VCaP (cell line): ENCODE data around the gene KDM4C.

Experiments
- H3K27ac ChIP-seq: fragments of 450-650 bp; 2 replicates; pipeline ENCODE4 v1.5.1; 2017
- CTCF ChIP-seq: fragments of 450-650 bp; conservative IDR thresholded peaks from 2 replicates; pipeline ENCODE4 v1.5.1; 2017; ENCODE audit warnings: mild to moderate bottlenecking, moderate library complexity

Gene KDM4C

GRCh38 chr9:6884990-6885389, 127.2 kb downstream of the KDM4C start:
- H3K27ac ChIP-seq, result no peak overlapping the region
- TF ChIP-seq CTCF, result no peak

GRCh38 chr9:6887051-6887450, 129.3 kb downstream of the KDM4C start:
- H3K27ac ChIP-seq, result no peak overlapping the region
- TF ChIP-seq CTCF, result no peak

- H3K27ac ChIP-seq, result no peak overlapping the region
- TF ChIP-seq CTCF, result no peak
Observed at GRCh38 chr9:6889868-6890267, 132.1 kb downstream of the KDM4C start.

GRCh38 chr9:6893350-6894131, 135.8 kb downstream of the KDM4C start:
- no peak for TF ChIP-seq CTCF
- no peak overlapping the region for H3K27ac ChIP-seq

- no peak overlapping the region for H3K27ac ChIP-seq
Observed at GRCh38 chr9:6894135-6894534, 136.4 kb downstream of the KDM4C start.

GRCh38 chr9:6895754-6896153, 138.0 kb downstream of the KDM4C start:
- H3K27ac ChIP-seq, result no peak overlapping the region
- no peak for TF ChIP-seq CTCF

More at GRCh38 chr9:6894135-6894534, 136.4 kb downstream of the KDM4C start:
- no peak for TF ChIP-seq CTCF

GRCh38 chr9:6896562-6896961, 138.8 kb downstream of the KDM4C start:
- H3K27ac ChIP-seq, result no peak overlapping the region
- TF ChIP-seq CTCF, result no peak
